Stimulated activated CD4-positive, alpha-beta T cell treated with anti-CD3 and anti-CD28 coated beads, Interleukin-15, amount 100 ng/mL, for 48 hours (primary cell): ENCODE data around the gene RAB3IL1.

Source experiments
- DNase-seq, 2 donors: peaks; one replicate each; pipeline ENCODE4 v3.0.0-alpha.2; 2020; ENCODE audit warnings: low read depth in 2 of 2

Gene RAB3IL1

DNA sequence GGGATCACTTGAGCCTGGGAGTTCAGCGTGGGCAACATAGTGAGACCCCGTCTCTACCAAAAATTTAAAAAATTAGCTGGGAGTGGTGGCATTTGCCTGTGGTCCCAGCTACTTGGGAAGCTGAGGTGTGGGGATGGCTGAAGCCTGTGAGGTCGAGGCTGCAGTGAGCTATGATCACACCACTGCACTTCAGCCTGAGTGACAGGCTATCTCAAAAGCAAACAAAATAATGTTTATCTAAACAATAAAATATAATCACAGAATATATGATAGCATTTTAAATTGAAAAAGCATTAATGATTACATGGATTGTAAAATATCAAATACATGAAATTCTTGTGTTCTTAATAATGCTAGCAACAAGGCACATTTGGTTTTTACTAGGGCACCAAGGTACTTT is 35.5 kb upstream of the RAB3IL1 start:
- DNase-seq, result no peak

DNA sequence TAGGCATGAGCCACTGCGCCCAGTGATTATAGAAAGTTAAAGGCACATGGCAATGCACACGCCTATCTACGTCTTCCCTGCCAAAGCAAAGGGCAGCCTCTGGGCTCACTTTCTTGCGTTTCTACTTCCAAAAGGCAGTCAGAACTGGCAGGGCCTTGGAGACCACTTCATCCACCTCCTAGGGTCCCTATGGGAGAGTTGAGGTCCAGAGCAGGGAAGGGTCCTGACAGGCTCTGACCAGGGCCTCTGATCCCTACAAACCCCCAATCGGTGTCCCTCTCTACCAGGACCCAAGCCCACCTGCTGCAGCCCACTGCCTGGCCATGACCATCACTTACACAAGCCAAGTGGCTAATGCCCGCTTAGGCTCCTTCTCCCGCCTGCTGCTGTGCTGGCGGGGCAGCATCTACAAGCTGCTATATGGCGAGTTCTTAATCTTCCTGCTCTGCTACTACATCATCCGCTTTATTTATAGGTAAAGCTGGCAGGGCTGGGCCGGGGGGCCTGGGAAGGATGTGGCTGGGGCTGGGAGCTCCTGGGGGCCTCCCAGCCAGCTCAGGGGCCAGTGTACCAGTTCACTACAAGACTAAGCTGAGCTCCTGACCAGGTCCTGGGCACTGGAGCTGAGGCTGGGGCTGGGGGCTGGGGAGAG is 34.2 kb upstream of the RAB3IL1 start:
- DNase-seq, result no peak

GRCh38 chr11:61950035-61950547 is 32.7 kb upstream of the RAB3IL1 start, which contains the start of gene BEST1:
BEST1 (plus strand) TSS chr11:61950351; CDS start chr11:61951807, 1,456 bp downstream.
- no peak for DNase-seq

- no peak for DNase-seq
Measured at GRCh38 chr11:61949169-61950034, 32.0 kb upstream of the RAB3IL1 start.

- DNase-seq, result no peak
Measured at GRCh38 chr11:61948505-61948904, 31.1 kb upstream of the RAB3IL1 start.

DNA sequence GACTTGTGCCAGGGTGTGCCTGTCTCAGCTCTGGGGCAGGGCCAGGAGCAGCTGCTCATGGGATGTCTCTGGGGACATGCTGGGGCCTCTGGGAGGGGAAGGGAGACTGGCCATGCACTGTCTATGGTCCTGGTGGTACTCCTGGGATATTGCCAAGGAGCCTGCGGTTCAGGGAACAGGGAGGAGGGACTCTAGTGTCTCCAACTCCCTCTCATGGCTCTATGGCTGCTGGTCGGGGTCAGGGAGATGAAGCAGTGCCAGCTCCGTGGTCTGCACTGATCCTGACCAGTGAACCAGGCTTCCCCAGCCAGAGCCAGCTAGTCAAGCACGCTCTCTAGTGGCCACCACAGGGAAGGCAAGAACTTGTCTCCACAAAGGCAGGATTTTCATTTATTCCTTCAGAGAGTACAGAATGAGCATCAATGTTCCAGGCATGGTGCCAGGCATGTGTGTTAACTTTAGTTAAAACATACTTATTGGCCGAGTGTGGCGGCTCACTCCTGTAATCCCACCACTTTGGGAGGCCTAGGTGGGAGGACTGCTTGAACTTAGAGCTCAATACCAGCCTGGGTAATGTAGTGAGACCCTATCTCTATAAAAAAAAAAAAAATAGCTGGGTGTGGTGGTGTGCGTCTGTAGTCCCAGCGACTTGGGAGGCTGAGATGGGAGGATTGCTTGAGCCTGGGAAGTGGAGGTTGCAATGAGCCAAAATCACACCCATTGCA is 30.3 kb upstream of the RAB3IL1 start:
- DNase-seq, result peak; percentile 50 to 54

- DNase-seq, result no peak
Measured at GRCh38 chr11:61946894-61947293, 29.5 kb upstream of the RAB3IL1 start.

DNA sequence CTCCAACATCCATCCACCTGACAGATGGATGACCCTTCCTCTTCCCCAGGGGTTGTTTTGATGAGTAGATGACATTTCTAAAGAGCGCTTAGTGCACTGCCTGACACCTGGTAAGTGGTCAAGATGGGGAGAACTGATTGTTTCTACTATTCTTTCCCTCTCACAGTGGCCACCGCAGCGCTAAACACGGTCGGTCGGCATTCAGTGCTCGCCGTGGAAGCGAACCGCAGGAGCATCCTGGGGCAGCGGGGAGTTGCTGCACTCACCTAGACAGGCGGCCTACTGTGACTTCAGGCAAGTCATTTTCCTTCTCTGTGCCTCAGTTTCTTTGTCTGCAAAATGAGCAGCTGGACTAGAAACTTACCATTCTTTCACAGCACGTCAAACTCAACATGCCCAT is 27.8 kb upstream of the RAB3IL1 start:
- DNase-seq, result no peak

GRCh38 chr11:61940466-61940865 is 23.1 kb upstream of the RAB3IL1 start:
- DNase-seq, result no peak

DNA sequence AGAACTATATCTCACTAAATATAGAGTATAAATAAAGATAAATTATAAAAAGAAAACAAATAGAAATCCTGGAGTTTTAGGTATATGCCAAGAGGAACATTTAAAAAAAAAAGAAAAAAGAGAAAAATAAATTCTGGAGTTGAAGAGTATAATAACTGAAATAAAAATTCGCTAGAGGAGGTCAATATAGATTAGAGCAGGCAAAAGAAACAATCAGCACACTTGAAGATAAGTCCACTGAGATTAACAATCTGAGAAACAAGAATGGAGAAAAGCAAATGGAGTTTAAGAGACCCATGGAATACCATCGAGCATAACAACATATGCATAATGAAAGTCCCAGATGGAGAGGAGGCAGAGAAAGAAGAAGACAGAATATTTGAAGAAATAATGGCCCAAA is 18.5 kb upstream of the RAB3IL1 start:
- DNase-seq, result no peak

DNA sequence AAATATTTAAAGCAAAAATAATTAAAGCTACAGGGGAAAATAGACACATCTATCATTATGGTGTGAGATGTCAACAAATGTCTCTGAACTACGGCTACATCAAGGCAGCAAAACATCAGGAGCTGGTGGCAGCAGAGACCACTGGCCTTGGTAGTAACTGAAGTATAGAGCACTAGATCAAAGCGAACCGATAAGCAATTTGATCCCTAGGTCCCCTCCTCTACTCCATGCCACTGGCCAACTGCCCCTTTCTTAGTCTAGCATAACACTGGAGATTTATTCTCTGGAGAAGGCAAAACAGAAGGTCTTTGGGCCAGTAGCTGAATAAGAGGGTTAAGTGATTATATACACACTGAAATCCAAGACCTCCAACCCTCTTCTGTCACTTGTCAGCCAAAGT is 13.6 kb upstream of the RAB3IL1 start:
- no peak for DNase-seq

GRCh38 chr11:61928606-61929005 is 11.2 kb upstream of the RAB3IL1 start:
- no peak for DNase-seq

DNA sequence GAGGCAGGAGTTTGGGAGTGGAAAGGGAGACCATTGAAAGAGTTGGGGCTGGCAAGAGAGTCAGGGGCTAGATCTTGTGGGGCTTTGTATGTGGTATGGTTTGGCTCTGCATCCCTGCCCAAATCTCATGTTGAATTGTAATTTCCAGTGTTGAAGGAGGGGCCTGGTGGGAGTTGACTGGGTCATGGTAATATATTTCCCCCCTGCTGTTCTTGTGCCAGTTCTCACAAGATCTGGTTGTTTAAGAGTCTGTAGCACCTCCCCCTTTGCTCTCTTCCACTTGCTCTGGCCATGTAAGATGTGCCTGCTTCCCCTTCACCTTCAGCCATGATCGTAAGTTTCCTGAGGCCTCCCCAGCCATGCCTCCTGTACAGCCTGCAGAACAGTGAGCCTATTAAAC is 10.1 kb upstream of the RAB3IL1 start:
- DNase-seq, result no peak

- DNase-seq, result no peak
Measured at GRCh38 chr11:61926235-61926634, 8.9 kb upstream of the RAB3IL1 start.

- no peak for DNase-seq
Measured at GRCh38 chr11:61925736-61926135, 8.4 kb upstream of the RAB3IL1 start.

DNA sequence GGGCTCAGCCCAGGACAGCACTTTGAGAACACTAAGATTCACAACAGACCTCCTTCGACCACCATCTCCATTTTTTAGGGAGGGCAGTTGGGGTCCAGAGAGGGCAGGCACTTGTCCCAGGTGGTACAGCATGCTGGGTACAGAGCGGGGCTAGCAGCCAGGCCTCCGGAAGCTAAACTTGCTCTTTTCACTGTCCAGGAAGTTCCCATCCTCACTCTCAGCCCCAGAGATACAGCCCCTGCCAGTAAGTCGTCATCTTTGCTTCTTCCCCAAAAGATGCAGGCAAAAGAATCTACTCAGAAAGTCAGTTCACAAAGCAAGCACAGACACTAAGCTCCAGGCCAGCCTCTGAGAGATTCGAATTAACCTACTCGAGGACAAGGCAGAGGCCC is 6.7 kb upstream of the RAB3IL1 start:
- DNase-seq, result no peak

- DNase-seq, result no peak
Measured at GRCh38 chr11:61923166-61924063, 6.0 kb upstream of the RAB3IL1 start.

DNA sequence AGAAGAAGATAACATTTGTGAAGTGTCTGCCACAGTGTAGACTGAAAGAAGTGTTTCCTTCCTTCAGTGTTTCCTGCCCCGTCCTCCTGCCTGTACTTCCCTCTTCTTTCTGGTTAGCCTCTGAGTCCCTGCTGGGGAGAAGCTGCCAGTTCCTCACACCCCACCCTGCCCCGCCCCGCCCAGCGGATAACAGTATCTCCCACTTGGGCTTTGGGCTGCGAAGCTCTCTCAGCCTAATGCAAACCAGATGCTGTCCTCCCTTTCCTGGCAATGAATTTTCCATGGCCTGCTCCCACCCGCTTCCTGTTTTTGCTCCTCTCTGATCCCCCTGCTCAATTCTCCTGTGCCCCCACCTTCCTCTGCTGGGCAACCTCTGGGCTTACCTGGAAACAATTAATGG is 5.2 kb upstream of the RAB3IL1 start:
- DNase-seq, result no peak

DNA sequence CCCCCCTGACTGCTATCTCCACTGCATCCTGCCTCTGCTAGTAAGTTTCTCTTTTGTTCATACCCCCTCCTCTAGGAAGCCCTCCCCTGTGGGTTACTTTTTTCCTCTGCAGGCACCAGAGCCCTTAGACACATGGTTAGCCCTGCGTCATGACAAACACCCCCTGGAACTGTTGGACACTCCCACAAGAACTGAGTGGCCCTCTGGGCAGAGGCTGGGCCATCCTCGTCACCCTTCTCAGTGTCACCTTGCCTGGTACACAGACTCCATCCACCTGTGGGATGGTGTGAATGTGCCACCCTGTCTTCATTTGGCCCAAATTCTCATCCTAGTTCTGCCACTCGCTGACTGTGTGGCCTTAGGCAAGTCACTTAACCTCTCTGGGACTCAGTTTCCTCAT is 4.1 kb upstream of the RAB3IL1 start:
- DNase-seq, result no peak

DNA sequence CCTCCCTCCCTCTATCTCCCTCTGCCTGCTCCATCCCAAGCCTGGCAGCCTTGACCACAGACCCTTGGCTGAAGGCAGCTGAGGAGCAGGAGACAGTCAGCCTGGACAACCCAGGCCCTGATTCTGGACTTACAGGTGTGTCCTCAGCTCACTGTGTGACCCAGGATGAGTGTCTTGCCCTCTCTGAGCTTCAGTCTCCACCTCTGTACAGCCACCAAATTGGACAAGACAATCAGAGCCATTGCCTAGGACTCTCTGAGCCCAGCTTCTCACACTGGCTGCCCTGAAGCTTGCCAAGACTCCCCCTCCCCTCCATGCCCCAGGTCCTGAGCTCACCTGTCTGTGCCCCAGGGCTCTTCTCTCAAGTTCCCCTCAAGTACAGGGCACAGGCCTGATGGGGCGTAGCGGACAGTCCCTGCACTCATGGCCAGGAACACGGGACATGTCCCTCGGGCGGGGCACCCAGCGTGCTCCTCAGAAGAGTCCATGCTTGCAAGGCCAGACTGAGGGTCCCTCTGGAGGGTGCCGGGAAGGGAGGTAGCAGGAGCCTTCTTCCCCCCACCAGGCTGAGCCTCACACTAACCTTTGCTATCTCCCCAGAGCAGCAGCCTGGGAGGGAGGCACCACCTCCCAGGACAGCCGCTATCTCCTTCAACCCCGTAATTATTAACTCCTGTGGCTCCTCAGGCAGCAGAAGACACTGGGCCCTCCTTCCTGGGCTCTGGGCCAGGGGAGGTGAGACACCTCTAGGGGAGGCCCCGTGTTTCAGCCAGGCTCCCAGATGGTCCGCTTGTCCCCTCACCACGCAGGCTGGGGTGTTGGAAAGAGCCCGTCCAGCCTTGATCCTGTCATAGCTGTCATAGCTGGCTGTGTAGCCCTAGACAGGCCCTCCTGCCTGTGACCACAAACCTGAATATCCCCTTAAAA is 2.6 kb upstream of the RAB3IL1 start:
- DNase-seq, result no peak
